Heart left ventricle (tissue), 16 donors: ENCODE measurements around the gene SRPK2. TPM values are rescaled to one million over a fixed set of nuclear protein-coding genes. Genes with fewer than 3 reads are reported as not detected.

Experiments
- ATAC-seq, 4 donors: fragments of 200-7000 bp; cut with Tn5 transposase; one replicate each; pipeline ENCODE4 v1.9.1; 2020 to 2022; ENCODE audit warnings: moderate library complexity in 4 of 4, mild to moderate bottlenecking in 3 of 4, moderate number of reproducible peaks in 1 of 4
- DNase-seq, 5 donors: peaks; one replicate each; pipeline ENCODE4 v3.0.0-alpha.2; 2020
- H3K27ac ChIP-seq, 12 donors: fragments of 200-600 bp; sonication (generic) in 4 of 12; one replicate each; pipeline versions ENCODE4 v1.5.0 to v1.8.0; 2016 to 2022; ENCODE audit warnings: mild to moderate bottlenecking in 2 of 12
- H3K27me3 ChIP-seq, 9 donors: fragments of 200-600 bp; sonication (generic) in 2 of 9; one replicate each; pipeline versions ENCODE4 v1.5.1 to v1.8.0; 2016 to 2022; ENCODE audit warnings: mild to moderate bottlenecking in 3 of 9
- H3K36me3 ChIP-seq, 9 donors: fragments of 200-600 bp; sonication (generic) in 2 of 9; one replicate each; pipeline versions ENCODE4 v1.5.0 to v1.8.0; 2018 to 2022; ENCODE audit warnings: mild to moderate bottlenecking in 2 of 9
- H3K4me1 ChIP-seq, 12 donors: fragments of 200-600 bp; sonication (generic) in 4 of 12; one replicate each; pipeline versions ENCODE4 v1.5.0 to v1.8.0; 2016 to 2022; ENCODE audit warnings: mild to moderate bottlenecking in 3 of 12
- H3K4me3 ChIP-seq, 12 donors: fragments of 200-600 bp; sonication (generic) in 4 of 12; one replicate each; pipeline versions ENCODE4 v1.5.0 to v1.8.0; 2017 to 2022; ENCODE audit warnings: mild to moderate bottlenecking in 9 of 12, moderate library complexity in 4 of 12
- H3K9me3 ChIP-seq, 12 donors: fragments of 200-600 bp; sonication (generic) in 4 of 12; one replicate each; pipeline versions ENCODE4 v1.5.0 to v1.8.0; 2016 to 2022; ENCODE audit warnings: mild to moderate bottlenecking in 1 of 12
- POLR2A ChIP-seq, 2 donors: fragments of 450-650 bp; IDR thresholded peaks; one replicate each; pipeline ENCODE4 v1.6.1; 2017; ENCODE audit warnings: antibody characterized with exemption in 2 of 2, mild to moderate bottlenecking in 2 of 2, moderate library complexity in 2 of 2
- WGBS, 4 donors: extraction: QIAGEN DNeasy Blood & Tissue Kit in 2 of 4; methylation state at CpG; one replicate each; pipeline versions ENCODE4 v1.1.5 to v1.1.7; 2013 to 2018; 5-methylcytosine and 5-hydroxymethylcytosine counted together
- intact Hi-C, 10 donors: fragments of 100-400 bp; cut with DNase I; formaldehyde crosslinking; loops; one replicate each; pipeline versions ENCODE4 v1.11.1 to v1.14.2; 2022
- polyA plus RNA-seq, 2 donors: library from polyadenylated mRNA; stranded (reverse); fragments of 200-250 nt; gene quantifications; one replicate each; pipeline ENCODE4 v1.2.3, GENCODE V29; 2013
- total RNA-seq, 9 donors: library from RNA; depleted of rRNA in 2 of 9; stranded (reverse); fragments of >200 nt in 2 of 9; fragmentation: NEBNext Ultra II Directional in 3 of 9; extraction: Animal tissue kit (Norgen Biotek cat#: 25700) in 3 of 9; gene quantifications; one replicate each; pipeline versions ENCODE4 v1.1.0 to v1.2.4, GENCODE V29; 2016 to 2023
- TF ChIP-seq, protein P1 (sequence below), 12 donors: fragments of 200-600 bp; sonication (generic) in 4 of 12; IDR thresholded peaks; one replicate each; pipeline versions ENCODE4 v1.5.0 to v1.8.0; 2018 to 2022; ENCODE audit warnings: antibody characterized with exemption in 12 of 12, mild to moderate bottlenecking in 5 of 12
- donor health status: ischemic (EF 13 %, LVEDD 7.1; RV severe dilation, severe dysfunction).
- donor health status: healthy with polysubstance abuse.
- donor health status: DM: no; HTN: yes; CAD: no.
- donor health status: DM: no; HTN: no; CAD: no.
- donor health status: ischemic (EF 25% LVEDD 6.9; RV normal size, moderate dysfunction).
- donor health status: ischemic (EF 25% LVEDD 5.7; RV mildly dilated, moderate dysfunction).
- donor health status: healthy.
- donor health status: DM: yes; HTN: yes; CAD: no.
- donor health status: ischemic (EF 35%, LVEDD 5.7; RV mildly dilated, moderate dysfunction).
- donor health status: nonischemic (EF 11% LVEDD 7.7; RV severe dilation, severe dysfunction).
- donor health status: DM: yes; HTN: yes; CAD: no.
- donor health status: PGD.
- donor health status: ischemic (EF 29% LVEDD 5.4; RV normal size, mild dysfunction).
- donor health status: nonischemic (EF 23%, LVEDD 6.1; RV moderate dilation, normal function).

Gene SRPK2
- total and polyA plus RNA-seq, 11 donors: 8.6 to 42.4 (median 33.5) TPM

DNA sequence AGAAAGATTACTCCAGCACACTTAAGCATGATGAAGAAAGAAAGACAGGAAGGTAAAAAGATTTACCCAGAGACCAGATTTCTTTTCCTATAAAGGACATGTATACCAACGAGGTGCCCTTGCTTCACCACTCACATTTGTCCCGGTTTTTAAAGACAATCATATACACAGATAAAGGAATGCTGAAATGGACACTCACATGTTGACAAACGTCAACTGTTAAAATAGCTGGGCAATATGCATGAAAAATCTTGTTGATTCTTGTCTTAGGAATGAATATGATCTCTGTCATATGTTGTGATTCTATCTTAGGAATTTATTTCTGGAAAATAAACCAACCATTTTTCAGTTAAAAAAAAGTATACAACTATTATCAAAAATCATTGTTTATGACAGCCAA, 158.2 kb downstream of the SRPK2 start:
- no peak overlapping the region for H3K4me3 ChIP-seq
- no peak for DNase-seq
- peaks cover 0 to 15% (median 2%) of the 10 kb centered on the region in 12 donors for H3K4me1 ChIP-seq
- TF ChIP-seq POLR2A (IDR thresholded peaks at IDR 0.05): no peak
- TF ChIP-seq, protein P1, sequence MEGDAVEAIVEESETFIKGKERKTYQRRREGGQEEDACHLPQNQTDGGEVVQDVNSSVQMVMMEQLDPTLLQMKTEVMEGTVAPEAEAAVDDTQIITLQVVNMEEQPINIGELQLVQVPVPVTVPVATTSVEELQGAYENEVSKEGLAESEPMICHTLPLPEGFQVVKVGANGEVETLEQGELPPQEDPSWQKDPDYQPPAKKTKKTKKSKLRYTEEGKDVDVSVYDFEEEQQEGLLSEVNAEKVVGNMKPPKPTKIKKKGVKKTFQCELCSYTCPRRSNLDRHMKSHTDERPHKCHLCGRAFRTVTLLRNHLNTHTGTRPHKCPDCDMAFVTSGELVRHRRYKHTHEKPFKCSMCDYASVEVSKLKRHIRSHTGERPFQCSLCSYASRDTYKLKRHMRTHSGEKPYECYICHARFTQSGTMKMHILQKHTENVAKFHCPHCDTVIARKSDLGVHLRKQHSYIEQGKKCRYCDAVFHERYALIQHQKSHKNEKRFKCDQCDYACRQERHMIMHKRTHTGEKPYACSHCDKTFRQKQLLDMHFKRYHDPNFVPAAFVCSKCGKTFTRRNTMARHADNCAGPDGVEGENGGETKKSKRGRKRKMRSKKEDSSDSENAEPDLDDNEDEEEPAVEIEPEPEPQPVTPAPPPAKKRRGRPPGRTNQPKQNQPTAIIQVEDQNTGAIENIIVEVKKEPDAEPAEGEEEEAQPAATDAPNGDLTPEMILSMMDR (IDR thresholded peaks at IDR 0.05): no peak
- H3K9me3 ChIP-seq: peaks cover 0 to 7% (median 0%) of the 10 kb centered on the region in 12 donors
- H3K27ac ChIP-seq: no peak overlapping the region
- peaks cover 0 to 10% (median 0%) of the 10 kb centered on the region in 9 donors for H3K36me3 ChIP-seq
- 65 to 73% (median 65%) methylated on average over 3 of the region's 3 CpGs for WGBS, 4 donors
- no peaks in the 10 kb centered on the region for H3K27me3 ChIP-seq
- intact Hi-C loops: no loop called here
- no peak for ATAC-seq

DNA sequence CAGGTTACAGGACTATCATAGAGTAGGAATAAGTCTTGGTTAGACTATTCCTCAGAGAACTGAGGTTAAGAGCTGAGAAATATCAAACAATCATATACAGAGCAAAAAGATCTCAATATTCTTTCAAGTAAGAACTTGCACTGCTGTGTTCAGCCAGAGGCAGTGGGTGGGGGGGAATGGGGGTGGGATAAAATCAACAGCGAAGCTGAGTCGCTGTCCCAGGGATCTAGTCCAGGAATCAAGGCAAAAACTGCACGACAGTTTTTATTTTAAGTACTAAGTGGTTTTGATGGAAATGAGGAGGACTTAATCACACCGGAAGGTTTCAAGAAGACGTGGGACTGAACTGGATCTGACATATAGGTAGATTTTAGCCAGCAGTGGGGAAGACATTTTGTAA, 159.1 kb downstream of the SRPK2 start:
- WGBS, 4 donors: 84 to 87% (median 85%) methylated on average over 5 of the region's 5 CpGs
- Histone ChIP-seq H3K36me3 (peaks cover 0 to 10% (median 0%) of the 10 kb centered on the region in 9 donors), H3K4me3 (no peak overlapping the region), H3K27me3 (no peaks in the 10 kb centered on the region), H3K9me3 (peaks cover 0 to 6% (median 0%) of the 10 kb centered on the region in 12 donors), H3K27ac (no peak overlapping the region), H3K4me1 (peaks cover 0 to 16% (median 7%) of the 10 kb centered on the region in 12 donors)
- TF ChIP-seq, protein P1 (IDR thresholded peaks at IDR 0.05): no peak
- no peak for TF ChIP-seq POLR2A (IDR thresholded peaks at IDR 0.05)
- ATAC-seq (no peak), DNase-seq (no peak)
- intact Hi-C loops: no loop called here

DNA sequence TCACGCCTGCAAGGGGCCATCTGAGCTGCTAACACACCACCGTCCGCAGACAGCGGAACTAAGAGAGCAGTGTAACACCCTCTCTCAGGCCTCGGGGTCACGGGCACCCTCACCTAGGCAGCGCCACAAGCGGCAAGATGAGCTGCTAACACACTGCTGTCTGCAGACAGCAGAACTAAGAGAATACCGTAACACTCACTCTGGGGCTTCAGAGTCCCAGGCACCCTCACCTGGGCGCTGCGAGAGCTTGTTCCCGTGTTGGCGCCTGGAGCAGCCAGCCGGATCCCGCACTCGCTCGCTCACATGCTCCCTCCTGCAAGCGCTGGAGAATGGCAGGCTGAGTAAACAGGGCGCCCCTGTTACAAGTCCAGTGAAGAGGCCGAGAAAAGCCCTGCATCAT, 160.2 kb downstream of the SRPK2 start:
- no peak for DNase-seq
- TF ChIP-seq, protein P1 (IDR thresholded peaks at IDR 0.05): no peak
- no peak for TF ChIP-seq POLR2A (IDR thresholded peaks at IDR 0.05)
- H3K27ac ChIP-seq: no peak overlapping the region
- peaks cover 0 to 10% (median 0%) of the 10 kb centered on the region in 9 donors for H3K36me3 ChIP-seq
- 89 to 95% (median 91%) methylated on average over 19 to 20 of the region's 20 CpGs for WGBS, 4 donors
- no peak for ATAC-seq
- peaks cover 0 to 6% (median 0%) of the 10 kb centered on the region in 12 donors for H3K9me3 ChIP-seq
- no peaks in the 10 kb centered on the region for H3K27me3 ChIP-seq
- no peak overlapping the region for H3K4me3 ChIP-seq
- peaks cover 0 to 17% (median 7%) of the 10 kb centered on the region in 12 donors for H3K4me1 ChIP-seq
- intact Hi-C loops: no loop called here

DNA sequence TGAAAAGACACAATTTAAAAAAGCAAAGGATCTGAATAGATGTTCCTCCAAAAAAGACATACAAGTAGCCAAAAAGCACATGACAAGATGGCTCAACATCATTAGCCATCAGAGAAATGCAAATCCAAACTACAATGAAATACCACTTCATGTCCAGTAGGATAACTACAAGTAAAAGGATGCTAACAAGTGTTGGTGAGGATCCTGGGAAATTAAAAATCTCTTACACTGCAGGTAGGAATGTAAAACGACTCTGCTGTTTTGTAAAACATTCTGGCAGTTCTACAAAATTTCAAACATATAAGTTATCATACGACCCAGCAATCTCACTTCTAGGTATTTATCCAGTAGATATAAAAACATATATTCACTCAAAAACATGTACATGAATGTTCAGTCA, 161.3 kb downstream of the SRPK2 start:
- no peaks in the 10 kb centered on the region for H3K27me3 ChIP-seq
- no peak overlapping the region for H3K27ac ChIP-seq
- peaks cover 0 to 19% (median 6%) of the 10 kb centered on the region in 12 donors for H3K4me1 ChIP-seq
- WGBS, 4 donors: 84 to 96% (median 96%) methylated on average over 2 of the region's 2 CpGs
- TF ChIP-seq, protein P1 (IDR thresholded peaks at IDR 0.05): no peak
- no peak for TF ChIP-seq POLR2A (IDR thresholded peaks at IDR 0.05)
- no peak overlapping the region for H3K4me3 ChIP-seq
- H3K36me3 ChIP-seq: peaks cover 0 to 10% (median 0%) of the 10 kb centered on the region in 9 donors
- DNase-seq (no peak), ATAC-seq (no peak)
- intact Hi-C loops: no loop called here
- peaks cover 0 to 6% (median 0%) of the 10 kb centered on the region in 12 donors for H3K9me3 ChIP-seq
